Amniotic stem cell (primary cell): ENCODE measurements around the gene CCDC27.
A peak's percentile ranks its signal among the peaks of the same experiment; 100 is the strongest.

ENCODE experiments used
- DNase-seq: peaks from one replicate; lab custom pipeline; 2025; lab: John Stamatoyannopoulos, UW

Gene CCDC27

DNA sequence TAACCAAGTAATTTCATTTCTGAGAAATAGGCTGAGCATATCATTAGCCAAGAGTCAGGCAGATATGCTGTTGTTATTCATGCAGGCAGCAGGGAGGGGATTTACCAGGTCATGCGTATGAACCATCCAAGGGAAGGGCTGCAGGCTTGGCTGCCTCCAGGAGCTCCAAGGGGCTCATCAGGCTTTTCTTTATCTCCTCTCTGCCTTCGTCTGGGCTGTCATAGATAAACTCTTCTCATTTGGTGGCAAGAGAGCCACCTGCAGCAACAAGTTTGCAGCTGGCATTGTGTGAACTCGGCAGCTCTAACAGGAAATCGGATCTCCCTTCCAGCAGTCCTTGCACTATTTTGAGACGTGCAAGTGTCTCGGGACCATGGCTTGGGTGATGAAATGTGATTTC, 7.5 kb downstream of the CCDC27 start:
- DNase-seq, result no peak

DNA sequence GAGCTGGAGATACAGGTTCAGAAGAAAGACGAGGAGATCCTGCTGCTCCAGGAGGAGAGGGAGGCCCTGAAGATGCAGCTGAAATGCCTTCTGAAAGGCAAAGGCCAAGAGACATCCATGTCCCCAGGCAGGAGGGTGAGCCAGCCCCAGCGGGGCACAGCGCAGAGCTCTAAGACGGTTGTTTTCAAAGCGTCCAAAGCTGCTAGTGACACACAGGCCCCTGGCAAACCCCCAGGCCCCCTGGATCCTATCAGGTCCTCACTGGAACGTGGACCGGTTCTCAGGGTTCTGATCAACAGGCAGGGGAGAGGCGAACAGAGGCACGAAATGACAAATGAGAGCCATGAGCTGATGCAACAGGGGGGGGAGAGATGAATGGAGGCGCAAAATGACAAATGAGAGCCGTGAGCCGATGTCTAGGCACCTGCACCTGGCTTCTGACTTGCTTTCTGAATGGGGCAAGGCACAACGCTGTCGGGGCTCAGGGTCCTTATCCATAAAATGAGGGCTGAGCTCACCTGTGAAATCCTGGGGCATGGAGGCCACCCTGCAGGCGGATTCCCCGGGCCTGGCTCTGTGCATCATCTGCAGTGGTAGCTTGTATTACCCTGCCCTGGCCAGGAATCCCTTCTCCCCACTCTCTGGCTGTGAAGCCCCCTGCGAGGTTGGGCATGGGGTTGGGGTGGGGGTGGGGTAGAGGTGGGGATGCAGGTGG, 9.2 kb downstream of the CCDC27 start:
- DNase-seq, result no peak

- DNase-seq, result no peak
Observed at GRCh38 chr1:3762151-3762872, 10.1 kb downstream of the CCDC27 start.

DNA sequence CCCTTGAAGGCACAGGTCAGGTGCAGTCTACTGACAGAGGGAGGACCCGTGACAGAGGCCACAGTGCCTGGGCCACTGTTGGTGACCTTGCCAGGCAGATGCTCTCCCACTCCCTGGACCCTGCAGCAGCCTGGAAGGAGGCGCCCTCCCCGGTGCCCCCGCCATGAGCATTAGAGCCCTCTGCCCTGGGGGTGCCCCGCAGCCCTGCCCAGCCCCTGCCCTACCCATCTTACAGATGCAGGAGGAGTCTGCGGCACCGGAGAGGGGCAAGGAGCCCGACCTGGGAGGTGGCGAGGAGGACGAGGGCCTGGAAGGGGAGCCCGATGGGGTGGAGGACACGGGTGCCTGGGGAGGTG, 10.6 kb downstream of the CCDC27 start:
- no peak for DNase-seq

DNA sequence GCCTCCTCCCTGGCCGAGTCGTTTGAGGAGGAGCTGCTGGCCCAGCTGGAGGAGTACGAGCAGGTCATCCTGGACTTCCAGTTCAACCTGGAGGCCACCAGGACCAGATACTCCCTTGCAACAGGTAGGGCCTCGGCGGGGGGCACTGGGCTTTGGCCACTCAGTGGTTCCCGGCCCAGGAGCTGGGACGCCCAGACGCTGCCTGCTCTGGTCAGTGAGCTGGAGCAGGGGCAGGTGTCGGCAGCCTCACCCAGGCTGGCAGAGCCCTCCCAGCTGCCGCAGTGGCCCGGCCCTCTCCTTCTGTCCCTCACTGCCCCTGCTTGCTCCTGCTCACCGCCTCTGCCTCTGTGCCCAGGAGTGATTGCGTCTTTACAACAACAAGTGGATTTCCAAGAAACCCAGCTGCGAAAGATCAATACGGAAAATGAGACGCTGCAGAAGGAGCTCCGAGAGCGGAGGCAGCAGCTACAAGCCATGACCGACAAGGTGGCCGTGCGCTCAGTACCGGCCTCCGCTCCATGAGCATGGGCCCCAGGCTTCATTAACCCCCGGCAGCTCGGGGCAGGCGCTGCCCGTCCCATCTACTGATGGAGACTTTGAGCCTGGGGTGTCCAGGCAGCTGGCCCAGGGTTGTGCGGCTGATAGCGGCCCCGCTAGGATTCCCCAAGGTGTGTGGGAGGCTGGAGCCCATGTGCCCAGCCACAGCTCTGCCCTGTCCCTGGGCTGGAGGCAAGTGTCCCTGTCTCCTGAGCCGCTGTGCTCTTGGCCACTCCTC, 11.3 kb downstream of the CCDC27 start:
- DNase-seq, result no peak

- DNase-seq, result no peak
Observed at GRCh38 chr1:3767328-3767925, 15.2 kb downstream of the CCDC27 start.

DNA sequence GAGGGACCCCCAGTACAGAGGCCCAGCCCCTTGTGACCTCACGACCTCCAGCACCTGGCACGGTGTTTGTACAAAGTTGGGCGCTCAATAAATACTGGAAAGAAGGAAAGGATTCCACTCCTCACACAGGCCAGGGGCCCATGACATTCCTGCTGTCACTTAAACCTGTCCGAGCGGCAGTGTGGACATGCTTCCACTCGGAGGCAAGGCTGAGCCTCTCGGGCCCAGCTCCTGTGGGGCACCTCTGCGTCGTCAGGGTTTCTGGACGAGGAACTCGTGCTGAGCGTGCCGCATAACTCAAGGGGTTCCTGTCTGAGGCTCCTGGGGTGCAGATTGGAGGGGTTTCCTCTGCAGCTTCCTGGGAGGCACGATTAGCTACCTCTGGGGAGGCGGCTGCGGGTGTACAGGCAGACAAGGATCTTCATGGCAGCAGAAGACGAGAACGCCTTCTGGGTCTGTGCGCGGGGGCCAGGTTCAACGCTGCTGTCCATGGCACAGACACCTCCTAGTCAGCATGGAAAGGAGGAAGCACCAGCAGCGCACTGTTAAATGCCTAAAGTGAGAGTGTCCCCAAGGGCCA, 16.7 kb downstream of the CCDC27 start:
- DNase-seq, result no peak

GRCh38 chr1:3770047-3770765, 18.0 kb downstream of the CCDC27 start:
- DNase-seq, result no peak

DNA sequence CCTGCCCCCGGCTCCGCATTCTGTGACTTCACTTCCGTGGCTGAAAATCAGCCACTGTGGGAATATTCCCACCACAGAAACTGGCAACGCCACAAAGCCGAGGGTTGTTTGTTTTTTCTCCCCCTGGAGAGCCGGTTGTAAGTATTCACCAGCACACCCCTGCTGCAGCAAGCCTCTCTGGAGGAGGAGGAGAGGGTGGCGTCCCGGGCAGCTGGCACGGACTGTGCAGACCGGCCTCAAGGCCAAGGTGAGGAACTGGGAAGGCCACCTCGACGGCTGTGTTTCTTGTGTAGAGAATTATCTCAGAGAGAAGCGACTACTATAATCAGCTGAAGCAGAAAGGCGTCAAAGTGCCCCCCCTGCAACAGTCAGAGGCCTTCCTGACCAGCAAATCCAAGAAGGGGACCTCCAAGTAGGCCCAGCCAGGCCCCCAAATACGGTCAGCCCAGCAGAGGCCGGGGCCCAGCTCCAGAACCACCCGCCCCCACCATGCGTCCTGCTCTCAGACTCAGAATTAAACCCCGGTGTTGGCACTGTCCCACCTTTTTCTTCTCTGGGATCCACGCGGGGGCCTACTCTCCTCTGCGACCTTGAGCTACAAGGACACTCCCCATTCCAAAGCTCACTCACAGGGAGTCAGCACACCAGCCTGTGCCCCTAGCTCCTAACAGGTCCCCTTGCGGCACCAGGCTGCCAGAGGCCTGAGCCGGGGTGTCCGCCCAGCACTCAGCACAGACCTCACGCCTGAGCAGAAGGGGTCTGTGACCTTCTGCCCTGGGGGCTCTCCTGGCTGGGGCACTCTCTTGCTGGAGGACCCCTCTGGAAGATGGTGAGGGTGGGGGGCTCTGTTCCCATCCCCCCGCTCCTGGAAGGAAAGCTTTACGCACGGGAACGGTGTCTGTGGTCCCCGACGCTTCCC, 19.1 kb downstream of the CCDC27 start:
- no peak for DNase-seq

DNA sequence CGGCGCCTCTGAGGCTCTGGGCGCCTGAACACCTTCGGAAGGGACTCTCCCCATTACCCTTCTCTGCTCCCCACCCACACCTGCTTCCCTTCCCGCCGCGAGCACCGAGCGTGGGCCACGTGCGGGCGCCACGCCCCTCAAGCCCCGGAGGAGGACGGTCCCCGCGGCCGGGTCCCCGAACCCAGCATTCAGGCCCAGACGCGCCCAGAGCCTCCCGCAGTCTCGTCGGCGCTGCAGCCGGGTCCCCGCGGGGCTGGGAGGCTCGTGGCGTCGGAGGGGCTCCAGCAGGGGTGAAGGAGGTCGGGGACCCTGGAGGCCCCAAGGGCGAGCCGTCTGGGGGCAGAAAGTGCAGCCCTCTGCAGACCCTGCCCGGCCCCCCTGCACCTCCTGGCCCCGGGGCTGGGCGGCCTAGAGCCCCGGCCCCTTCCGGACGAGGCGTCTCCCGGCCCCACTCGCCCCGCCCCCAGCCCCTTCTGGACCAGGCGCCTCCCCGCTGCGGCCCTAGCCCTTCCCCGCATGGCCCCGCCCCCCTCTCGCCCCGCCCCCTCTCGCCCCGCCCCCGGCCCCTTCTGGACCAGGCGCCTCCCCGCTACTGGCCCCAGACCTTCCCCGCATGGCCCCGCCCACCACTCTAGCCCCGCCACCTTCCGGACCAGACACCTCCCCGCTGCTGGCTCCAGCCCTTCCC, 19.9 kb downstream of the CCDC27 start:
- DNase-seq, result peak; percentile 18

GRCh38 chr1:3772715-3773571, 20.7 kb downstream of the CCDC27 start, which contains the start of gene SMIM1:
TSS of gene SMIM1 (plus strand) at chr1:3772749. CDS start at chr1:3775374, 2,625 bp downstream.
- DNase-seq, result no peak

DNA sequence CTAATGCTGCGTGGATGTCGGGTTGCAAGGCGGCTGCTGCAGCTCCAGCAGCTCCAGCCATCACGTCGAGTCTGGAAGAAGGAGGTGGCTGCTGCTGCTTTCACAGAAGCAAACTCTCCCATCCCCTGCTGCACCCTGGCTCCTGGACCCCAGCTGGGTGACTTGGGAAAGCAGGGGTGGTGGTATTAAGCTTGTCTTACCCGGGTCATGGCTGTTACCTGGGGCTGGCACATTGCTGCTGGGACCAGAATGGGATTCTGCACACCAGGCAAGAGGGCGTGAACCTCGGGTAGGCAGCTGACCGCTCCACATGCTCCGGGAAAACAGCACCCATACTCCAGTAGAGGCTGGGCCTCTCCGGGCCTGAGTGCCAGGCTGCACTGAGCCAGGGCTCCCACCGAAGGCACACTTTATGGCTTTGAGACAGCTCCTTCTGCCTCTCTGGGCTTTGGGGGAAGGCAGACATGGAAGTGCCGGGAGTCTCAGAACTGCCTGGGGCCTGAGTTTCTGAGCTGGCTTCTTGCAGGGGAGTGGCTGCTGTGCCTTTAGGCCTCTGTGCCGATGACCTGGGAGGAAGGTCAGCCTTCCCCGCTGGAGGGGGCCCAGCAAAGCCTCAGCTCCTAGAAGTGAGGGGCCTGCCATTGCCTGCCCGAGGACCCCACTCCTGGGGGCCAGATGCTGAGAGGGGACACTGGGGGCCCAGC, 21.5 kb downstream of the CCDC27 start:
- DNase-seq, result no peak

DNA sequence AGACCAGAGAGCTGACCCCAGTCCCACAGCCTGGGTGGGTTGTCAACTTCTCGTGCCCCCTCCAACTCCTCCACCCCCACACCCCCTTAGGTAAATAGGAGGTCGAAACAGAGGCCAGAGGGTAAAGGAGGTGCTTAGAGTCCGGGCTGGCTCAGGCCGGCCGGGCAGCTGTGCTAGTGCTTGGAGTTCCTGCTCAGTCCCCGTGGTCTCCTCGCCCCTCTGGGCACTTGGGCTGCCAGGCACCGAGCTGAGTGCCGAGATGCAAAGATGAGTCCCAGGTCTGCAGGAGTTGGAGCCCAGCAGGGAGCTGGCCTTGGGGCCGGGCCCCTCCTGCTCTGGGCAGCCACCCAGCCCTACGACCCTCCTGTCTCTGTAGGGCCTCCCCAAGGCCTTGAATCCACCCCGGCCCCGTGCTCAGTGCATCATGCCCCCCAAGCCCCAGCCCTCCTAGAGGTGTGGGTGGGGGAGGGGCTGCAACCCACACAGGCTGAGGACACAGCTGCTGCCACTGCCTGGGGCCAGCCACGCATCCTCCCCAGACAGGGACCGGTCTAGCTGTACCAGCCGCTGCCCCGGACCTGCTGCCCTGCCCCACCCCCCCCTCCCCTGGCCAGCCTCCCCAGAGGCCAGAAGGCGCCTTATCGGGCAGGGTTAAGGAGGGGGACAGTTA, 22.2 kb downstream of the CCDC27 start:
- no peak for DNase-seq

DNA sequence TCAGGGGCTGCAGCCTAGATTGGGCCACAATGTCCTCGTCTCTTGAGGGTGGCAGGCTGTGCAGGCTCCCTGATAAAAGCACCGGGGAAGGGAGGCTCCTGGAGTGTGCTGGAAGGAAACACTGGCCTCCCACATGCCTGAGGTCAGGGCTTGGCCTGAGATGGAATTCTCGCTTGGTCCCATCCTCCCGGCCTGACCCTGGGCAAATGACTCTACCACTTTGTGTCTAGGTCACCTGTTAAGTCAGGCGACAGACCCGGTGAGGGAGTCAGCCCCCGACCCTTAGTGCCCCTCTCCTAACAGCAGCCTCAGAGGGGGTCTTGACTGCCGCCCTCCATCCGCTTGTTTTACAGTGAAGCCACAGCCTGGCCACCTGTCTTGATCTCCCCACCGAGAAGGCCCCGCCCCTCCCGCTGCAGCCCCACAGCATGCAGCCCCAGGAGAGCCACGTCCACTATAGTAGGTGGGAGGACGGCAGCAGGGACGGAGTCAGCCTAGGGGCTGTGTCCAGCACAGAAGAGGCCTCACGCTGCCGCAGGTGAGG, 22.8 kb downstream of the CCDC27 start:
- DNase-seq, result no peak

GRCh38 chr1:3775490-3776230, 23.4 kb downstream of the CCDC27 start:
- no peak for DNase-seq

GRCh38 chr1:3776231-3776961, 24.1 kb downstream of the CCDC27 start:
- no peak for DNase-seq
